Activated CD8-positive, alpha-beta T cell treated with anti-CD3 and anti-CD28 coated beads for 36 hours (primary cell): ENCODE data around the gene ELSPBP1. TPM values are rescaled to one million over a fixed set of nuclear protein-coding genes. Genes with fewer than 3 reads are reported as not detected.

Source experiments
- ATAC-seq: fragments of 200-7000 bp; cut with Tn5 transposase; one replicate; pipeline ENCODE4 v1.10.0; 2021; ENCODE audit warnings: mild to moderate bottlenecking, moderate library complexity
- CTCF ChIA-PET: fragments of 350-600 bp; sonication (Branson Sonifier 250); formaldehyde crosslinking; loops from one replicate; lab custom pipeline; 2021; ENCODE audit warnings: antibody characterized with exemption; lab: Charles Lee
- POLR2A ChIA-PET: fragments of 350-600 bp; sonication (Branson Sonifier 250); formaldehyde crosslinking; loops from one replicate; lab custom pipeline; 2021; ENCODE audit warnings: antibody characterized with exemption; lab: Charles Lee
- DNase-seq: peaks from one replicate; pipeline ENCODE4 v3.0.0-alpha.2; 2020
- H3K27ac Mint-ChIP-seq: one replicate; pipeline ENCODE4 v1.8.0; 2021; ENCODE audit warnings: mild to moderate bottlenecking, mixed read lengths
- H3K27me3 Mint-ChIP-seq: one replicate; pipeline ENCODE4 v1.8.0; 2021; ENCODE audit warnings: mixed read lengths
- H3K36me3 Mint-ChIP-seq: one replicate; pipeline ENCODE4 v1.8.0; 2021; ENCODE audit warnings: low read depth, mixed read lengths
- H3K4me1 Mint-ChIP-seq: one replicate; pipeline ENCODE4 v1.8.0; 2021; ENCODE audit warnings: low read depth, mixed read lengths
- H3K4me3 Mint-ChIP-seq: one replicate; pipeline ENCODE4 v1.8.0; 2021; ENCODE audit warnings: mild to moderate bottlenecking, moderate library complexity, mixed read lengths
- H3K9me3 Mint-ChIP-seq: one replicate; pipeline ENCODE4 v1.8.0; 2021; ENCODE audit warnings: mixed read lengths
- CTCF ChIP-seq: fragments of 200-600 bp; IDR thresholded peaks from one replicate; pipeline ENCODE4 v1.8.0; 2022; ENCODE audit warnings: antibody characterized with exemption, mild to moderate bottlenecking
- intact Hi-C: fragments of 100-400 bp; cut with micrococcal nuclease; formaldehyde crosslinking; loops from one replicate; pipeline ENCODE4 v1.10.0; 2022
- total RNA-seq, 2 experiments: library from RNA; stranded (reverse); gene quantifications; one replicate each; pipeline ENCODE4 v1.2.3, GENCODE V29; 2021

Gene ELSPBP1
- total RNA-seq, 2 experiments from 2014 or later, result not detected

DNA sequence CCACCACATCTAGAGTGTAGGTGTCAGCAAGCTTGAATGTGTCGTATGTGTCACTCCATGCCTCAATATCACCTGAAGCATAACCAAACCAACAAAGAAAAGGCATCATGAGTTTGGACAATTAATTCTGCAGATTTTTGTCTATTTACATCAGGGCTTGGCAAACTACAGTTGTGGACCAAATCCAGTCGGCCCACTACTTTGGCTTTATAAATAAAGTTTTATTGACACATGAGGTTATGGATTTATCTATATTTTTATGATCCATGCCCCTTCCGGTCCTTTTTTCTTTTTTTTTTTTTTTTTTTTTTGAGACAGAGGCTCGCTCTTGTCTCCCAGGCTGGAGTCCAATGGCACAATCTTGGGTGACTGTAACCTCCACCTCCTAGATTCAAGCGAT is 58.6 kb downstream of the ELSPBP1 start:
- ChIA-PET CTCF (no interaction called here), POLR2A (no interaction called here)
- Mint-ChIP-seq H3K27me3 (no peaks in the 10 kb centered on the region), H3K36me3 (no peaks in the 10 kb centered on the region), H3K4me1 (no peaks in the 10 kb centered on the region), H3K4me3 (no peak overlapping the region), H3K9me3 (no peaks in the 10 kb centered on the region), H3K27ac (no peak overlapping the region)
- TF ChIP-seq CTCF, result no peak
- DNase-seq (no peak), ATAC-seq (no peak)
- intact Hi-C loops, result no loop called here

DNA sequence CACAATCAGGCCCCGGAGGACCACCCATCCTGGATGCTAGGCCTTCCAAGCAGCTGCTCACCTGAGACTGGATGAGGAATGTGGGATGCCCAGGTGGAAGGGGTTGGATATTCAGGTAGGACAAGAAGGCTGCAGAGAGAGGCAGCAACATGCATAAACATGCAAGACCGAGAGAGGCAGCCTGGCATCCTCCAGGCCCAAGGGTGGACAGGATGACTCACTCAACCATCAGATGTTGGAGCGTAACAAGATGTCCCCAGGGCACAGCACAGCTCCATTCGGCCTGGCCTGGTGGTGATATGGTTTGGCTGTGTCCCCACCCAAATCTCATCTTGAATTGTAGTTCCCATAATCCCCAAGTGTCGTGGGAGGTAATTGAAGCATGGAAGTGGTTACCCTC is 59.4 kb downstream of the ELSPBP1 start:
- ChIA-PET POLR2A (no interaction called here), CTCF (no interaction called here)
- intact Hi-C loops, result no loop called here
- no peaks in the 10 kb centered on the region for H3K27me3 Mint-ChIP-seq
- ATAC-seq (no peak), DNase-seq (no peak)
- no peak for TF ChIP-seq CTCF
- no peak overlapping the region for H3K27ac Mint-ChIP-seq
- H3K4me3 Mint-ChIP-seq, result no peak overlapping the region
- H3K9me3 Mint-ChIP-seq, result no peaks in the 10 kb centered on the region
- no peaks in the 10 kb centered on the region for H3K36me3 Mint-ChIP-seq
- no peaks in the 10 kb centered on the region for H3K4me1 Mint-ChIP-seq

GRCh38 chr19:48059331-48059730 is 64.9 kb downstream of the ELSPBP1 start:
- H3K4me3 Mint-ChIP-seq, result no peak overlapping the region
- H3K9me3 Mint-ChIP-seq, result no peaks in the 10 kb centered on the region
- H3K4me1 Mint-ChIP-seq, result no peaks in the 10 kb centered on the region
- intact Hi-C loops, result no loop called here
- H3K36me3 Mint-ChIP-seq, result no peaks in the 10 kb centered on the region
- ChIA-PET POLR2A (no interaction called here), CTCF (interaction anchor here (1.3 kb wide), 1 partner anchor 96 kb away, joined by 3 read pairs; no protein-coding TSS in a partner anchor)
- peaks cover 14% of the 10 kb centered on the region for H3K27me3 Mint-ChIP-seq
- no peak for ATAC-seq
- no peak for TF ChIP-seq CTCF
- no peak overlapping the region for H3K27ac Mint-ChIP-seq
- peak; percentile 28 for DNase-seq

DNA sequence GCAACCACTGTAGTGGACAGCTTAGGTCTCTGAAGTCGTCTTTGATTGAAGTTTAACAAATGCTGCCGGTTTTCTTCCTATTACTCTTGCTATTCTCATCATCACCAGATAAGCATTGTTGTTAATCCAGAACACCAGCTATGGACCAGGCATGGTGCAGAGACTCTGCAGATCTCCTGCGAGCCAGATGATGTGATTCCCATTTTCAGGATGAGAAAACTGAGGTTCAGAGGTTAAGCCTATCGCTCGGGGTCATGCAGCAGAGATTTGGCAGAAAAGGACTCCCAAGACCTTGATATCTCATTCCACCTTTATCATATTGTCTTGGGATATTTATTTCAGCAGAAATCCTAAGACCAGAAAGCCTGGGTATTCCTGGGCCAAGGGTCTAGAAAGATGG is 65.9 kb downstream of the ELSPBP1 start:
- no peak overlapping the region for H3K4me3 Mint-ChIP-seq
- H3K4me1 Mint-ChIP-seq, result no peaks in the 10 kb centered on the region
- peaks cover 14% of the 10 kb centered on the region for H3K27me3 Mint-ChIP-seq
- H3K36me3 Mint-ChIP-seq, result no peaks in the 10 kb centered on the region
- DNase-seq, result no peak
- H3K9me3 Mint-ChIP-seq, result no peaks in the 10 kb centered on the region
- TF ChIP-seq CTCF, result no peak
- ChIA-PET CTCF (interaction anchor here (1.3 kb wide), 1 partner anchor 97 kb away, joined by 3 read pairs; no protein-coding TSS in a partner anchor), POLR2A (no interaction called here)
- no peak overlapping the region for H3K27ac Mint-ChIP-seq
- ATAC-seq, result no peak
- intact Hi-C loops, result no loop called here

DNA sequence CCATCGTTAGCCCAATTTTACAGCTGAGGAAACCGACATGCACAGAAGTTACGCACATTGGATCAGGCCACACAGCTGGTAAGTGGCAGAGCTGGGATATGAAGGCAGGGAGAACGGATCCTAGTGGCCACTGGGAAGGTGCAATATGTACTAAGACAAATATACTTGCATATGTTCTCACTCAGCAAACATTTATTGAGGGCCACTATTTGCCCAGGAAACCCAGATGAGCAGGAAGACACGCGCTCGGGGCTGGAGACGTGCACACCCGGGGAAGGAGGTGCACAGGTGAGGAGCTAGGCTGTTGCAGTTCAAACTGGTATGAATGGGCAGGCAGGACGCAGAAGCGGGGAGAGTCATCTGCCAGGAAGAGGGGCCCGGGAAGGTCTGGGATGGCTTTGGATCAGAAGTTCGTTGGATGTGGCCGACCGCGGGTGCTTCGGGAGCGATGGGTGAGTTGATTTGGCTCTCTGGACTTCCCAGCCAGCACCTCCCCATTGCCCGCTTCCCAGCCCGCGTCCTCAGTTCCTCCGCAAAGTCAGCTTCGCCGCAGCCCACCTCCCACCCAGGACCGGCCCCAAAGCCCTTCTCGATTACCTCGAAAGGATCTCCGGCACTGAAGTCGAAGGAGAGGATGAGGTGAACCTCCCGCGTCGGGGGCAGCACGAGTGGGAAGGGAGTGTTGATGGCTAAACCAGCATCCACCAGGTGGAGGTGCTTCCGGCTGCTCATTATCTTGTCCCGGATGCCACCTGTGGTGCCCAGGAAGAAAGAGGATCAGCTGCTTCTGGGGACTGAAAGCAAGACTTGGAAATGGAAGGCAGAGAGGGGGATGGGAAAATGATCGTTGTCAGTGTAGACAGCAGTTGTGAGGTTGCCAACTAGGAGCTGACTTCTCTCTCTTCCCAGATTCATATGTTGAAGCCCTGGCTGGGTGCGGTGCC is 67.2 kb downstream of the ELSPBP1 start:
- no peaks in the 10 kb centered on the region for H3K4me1 Mint-ChIP-seq
- DNase-seq, result no peak
- H3K36me3 Mint-ChIP-seq, result no peaks in the 10 kb centered on the region
- no peak overlapping the region for H3K27ac Mint-ChIP-seq
- peaks cover 14% of the 10 kb centered on the region for H3K27me3 Mint-ChIP-seq
- no peak for TF ChIP-seq CTCF
- CTCF ChIA-PET, result interaction anchor here (0.9 to 1.2 kb wide), 2 partner anchors 198 to 233 kb away, joined by 3 read pairs; no protein-coding TSS in a partner anchor
- H3K9me3 Mint-ChIP-seq, result no peaks in the 10 kb centered on the region
- intact Hi-C loops, result no loop called here
- POLR2A ChIA-PET, result no interaction called here
- ATAC-seq, result no peak
- no peak overlapping the region for H3K4me3 Mint-ChIP-seq
